K562 (cell line): ENCODE measurements around the gene ZW10. TPM values are rescaled to one million over a fixed set of nuclear protein-coding genes. Genes with fewer than 3 reads are reported as not detected.

Experiments used
- ATAC-seq: fragments of 200-7000 bp; cut with Tn5 transposase; 3 replicates; pipeline ENCODE4 v1.9.1; 2020; ENCODE audit warnings: moderate library complexity
- BruUV-seq: library from RNA; stranded (reverse); fragments of 400-500 nt; replicated peaks from 2 replicates; lab custom pipeline; 2021; lab: Mats Ljungman, UMichigan
- CTCF ChIA-PET: fragments of 300-600 bp; formaldehyde crosslinking; extraction: SDS; loops from one replicate; lab custom pipeline; 2021; ENCODE audit warnings: low intra/inter-chr PET ratio; lab: Yijun Ruan, JAX
- POLR2A ChIA-PET: fragments of 300-600, 350-650 bp; sonication (Branson Sonifier 250); formaldehyde crosslinking; extraction: SDS; loops from one replicate; lab custom pipeline; 2021; ENCODE audit warnings: antibody characterized with exemption, inconsistent platforms; lab: Yijun Ruan, JAX
- DNase-seq, 4 experiments: peaks; one replicate each; pipeline versions ENCODE4 v3.0.0 to v3.0.0-alpha.2; 2011 to 2018; ENCODE audit warnings: low spot score in 3 of 4, mixed read lengths in 3 of 4; ENCODE audit errors: extremely low read depth in 1 of 4
- FAIRE-seq: peaks from 2 replicates; lab custom pipeline; 2011; peaks lifted over from hg19 to GRCh38; lab: Jason Lieb, UNC
- H2AFZ ChIP-seq: 2 replicates; pipeline ENCODE4 v1.6.0; 2011; ENCODE audit warnings: low read depth, low read length, control low read depth, inconsistent platforms
- H3K27ac ChIP-seq: fragments of 200-600 bp; 3 replicates; pipeline ENCODE4 v1.8.0; 2011; ENCODE audit warnings: low read depth, mild to moderate bottlenecking, control low read depth, inconsistent platforms, low read length, moderate library complexity, mixed read lengths; ENCODE audit errors: extremely low read depth
- H3K27me3 ChIP-seq, 2 experiments: fragments of 300-600 bp in 1 of 2; 2 replicates in 1 of 2; 3 replicates in 1 of 2; pipeline versions ENCODE4 v1.6.0 to v1.8.0; 2011; ENCODE audit warnings: inconsistent platforms in 2 of 2, low read length in 2 of 2, mild to moderate bottlenecking in 1 of 2, mixed read lengths in 1 of 2, moderate library complexity in 1 of 2; ENCODE audit not compliant: control insufficient read depth in 2 of 2, insufficient read depth in 2 of 2
- H3K36me3 ChIP-seq: fragments of 300-600 bp; 3 replicates; pipeline ENCODE4 v1.8.0; 2011; ENCODE audit warnings: mild to moderate bottlenecking, low read length, inconsistent platforms; ENCODE audit not compliant: control insufficient read depth, insufficient read depth
- H3K4me1 ChIP-seq, 2 experiments: fragments of 200-600 bp in 1 of 2; replicated peaks in 1 of 2; 2 replicates in 1 of 2; 3 replicates in 1 of 2; pipeline versions ENCODE4 v1.5.1 to v1.8.0; 2011; ENCODE audit warnings: inconsistent platforms in 2 of 2, low read length in 2 of 2, mild to moderate bottlenecking in 1 of 2, mixed read lengths in 1 of 2, moderate library complexity in 1 of 2; ENCODE audit not compliant: control insufficient read depth in 2 of 2, insufficient read depth in 2 of 2
- H3K4me2 ChIP-seq: 2 replicates; pipeline ENCODE4 v1.6.1; 2011; ENCODE audit warnings: low read length, control low read depth, inconsistent platforms, mixed read lengths; ENCODE audit not compliant: insufficient read depth
- H3K4me3 ChIP-seq: fragments of 200-600 bp; sonication (generic), shearing (Covaris generic); 2 replicates; pipeline ENCODE4 v1.5.1; 2016; ENCODE audit warnings: control low read depth, inconsistent platforms
- H3K79me2 ChIP-seq: fragments of 200-600 bp; 3 replicates; pipeline ENCODE4 v1.8.0; 2011; ENCODE audit warnings: low read length, inconsistent platforms; ENCODE audit not compliant: control insufficient read depth, insufficient read depth
- H3K9ac ChIP-seq, 2 experiments: 2 replicates each; pipeline versions ENCODE4 v1.6.0 to v1.6.1; 2011; ENCODE audit warnings: low read depth in 2 of 2, low read length in 2 of 2, control low read depth in 1 of 2, inconsistent platforms in 1 of 2, mild to moderate bottlenecking in 1 of 2, mixed read lengths in 1 of 2; ENCODE audit not compliant: insufficient read depth in 1 of 2
- H3K9me1 ChIP-seq: one replicate; pipeline ENCODE4 v1.6.0; 2011; ENCODE audit warnings: inconsistent platforms, mild to moderate bottlenecking, low read length, moderate library complexity; ENCODE audit not compliant: control insufficient read depth, insufficient read depth
- H3K9me3 ChIP-seq: replicated peaks from 2 replicates; pipeline ENCODE4 v1.5.1; 2011; ENCODE audit warnings: low read depth, low read length, inconsistent platforms; ENCODE audit not compliant: control insufficient read depth, insufficient read depth
- H4K20me1 ChIP-seq: replicated peaks from 2 replicates; pipeline ENCODE4 v1.6.1; 2011; ENCODE audit warnings: low read length, inconsistent platforms, mixed read lengths; ENCODE audit not compliant: control insufficient read depth, insufficient read depth
- ATF3 ChIP-seq, 2 experiments: fragments of 450-650 bp in 1 of 2; sonication (generic) in 1 of 2; formaldehyde crosslinking in 1 of 2; IDR thresholded peaks in 1 of 2; conservative IDR thresholded peaks in 1 of 2; 2 replicates each; pipeline versions ENCODE4 v1.6.1 to v1.8.1; 2016 to 2023; ENCODE audit warnings: mild to moderate bottlenecking in 2 of 2, moderate library complexity in 2 of 2, inconsistent platforms in 1 of 2, missing genetic modification reagents in 1 of 2
- CBX1 ChIP-seq: sonication (generic); IDR thresholded peaks from 2 replicates; pipeline ENCODE4 v1.6.1; 2016; ENCODE audit warnings: antibody characterized with exemption, low read depth, mild to moderate bottlenecking
- NFIC ChIP-seq: fragments of 450-650 bp; IDR thresholded peaks from 2 replicates; pipeline ENCODE4 v1.6.1; 2017; ENCODE audit warnings: mild to moderate bottlenecking, inconsistent platforms
- PBX2 ChIP-seq, 2 experiments: IDR thresholded peaks in 1 of 2; conservative IDR thresholded peaks in 1 of 2; 2 replicates each; pipeline ENCODE4 v1.6.1; 2016; ENCODE audit warnings: low read depth in 2 of 2, mild to moderate bottlenecking in 1 of 2, missing compliant biosample characterization in 1 of 2, missing genetic modification characterization in 1 of 2, moderate library complexity in 1 of 2
- RERE ChIP-seq: sonication (generic); formaldehyde crosslinking; IDR thresholded peaks from 2 replicates; pipeline ENCODE4 v1.8.0; 2023; ENCODE audit warnings: missing genetic modification reagents, mild to moderate bottlenecking, borderline replicate concordance
- ZNF354B ChIP-seq: fragments of 250-450 bp; sonication (Bioruptor Pico); IDR thresholded peaks from 2 replicates; pipeline ENCODE4 v1.4.0; 2020
- WGBS: fragments of 100-300 bp; shearing (Covaris generic); methylation state at CpG from one replicate; pipeline ENCODE4 v1.1.6; 2016; ENCODE audit warnings: low coverage, mixed read lengths; ENCODE audit not compliant: insufficient coverage; ENCODE audit errors: missing lambda C conversion rate; 5-methylcytosine and 5-hydroxymethylcytosine counted together
- in situ Hi-C: fragments of 300-500 bp; cut with MboI; formaldehyde crosslinking; loops from 4 replicates; pipeline ENCODE4 v1.15.0; 2018; ENCODE audit warnings: inconsistent platforms, mixed read lengths
- intact Hi-C: fragments of 100-400 bp; cut with micrococcal nuclease; formaldehyde crosslinking; loops from 2 replicates; pipeline ENCODE4 v1.14.2; 2022
- polyA plus RNA-seq, 8 experiments: library from polyadenylated mRNA; depleted of rRNA in 4 of 8; stranded (reverse) in 5 of 8; unstranded in 3 of 8; fragments of >200 nt; fragmentation: Nextera tagmentation in 2 of 8; fragmentation: Illumina TruSeq in 1 of 8; extraction: Ambion mirVana in 2 of 8; extraction: Trizol in 1 of 8; gene quantifications; 2 replicates each; pipeline versions ENCODE4 v1.2.1 to v1.2.3, GENCODE V29; 2011 to 2014; ENCODE audit warnings: inconsistent platforms in 1 of 8, missing spikeins in 1 of 8
- total RNA-seq, 7 experiments: library from RNA; depleted of rRNA in 6 of 7; stranded (reverse); fragments of >200 nt in 6 of 7; fragmentation: Illumina TruSeq in 2 of 7; extraction: Trizol in 2 of 7; gene quantifications; 2 replicates each; pipeline versions ENCODE4 v1.2.1 to v1.2.3, GENCODE V29; 2011 to 2021; ENCODE audit warnings: low replicate concordance in 1 of 7

ZW10 gene
- total and polyA plus RNA-seq, 9 of the 15 experiments (the other 6 are each of a cell fraction or from before 2014, with no cell fraction given), result 9.4 to 37.7 (median 25.0) TPM

GRCh38 chr11:113818426-113818825 is 44.9 kb upstream of the ZW10 start:
- Histone ChIP-seq H3K4me3 (no peak overlapping the region), H3K4me2 (no peak overlapping the region), H3K9ac (no peak overlapping the region), H3K9me1 (no peaks in the 10 kb centered on the region), H3K79me2 (no peaks in the 10 kb centered on the region), H4K20me1 (no peaks in the 10 kb centered on the region), H3K36me3 (peaks cover 25% of the 10 kb centered on the region; the same call in 2 of the 3 replicates), H3K27me3 (no peaks in the 10 kb centered on the region), H3K27ac (no peak overlapping the region), H3K9me3 (no peaks in the 10 kb centered on the region), H3K4me1 (no peaks in the 10 kb centered on the region), H2AFZ (no peak overlapping the region)
- TF ChIP-seq ATF3 (IDR thresholded peaks at IDR 0.05) (peak; percentile 32; the same call in 1 of the 2 replicates), ATF3 (CRISPR knock-in tag; conservative IDR thresholded peaks at IDR 0.05) (no peak), RERE (CRISPR knock-in tag) (no peak), PBX2 (CRISPR knock-in tag; IDR thresholded peaks at IDR 0.05; ENCODE audit: low read depth) (no peak), PBX2 (tag; conservative IDR thresholded peaks at IDR 0.05; ENCODE audit: low read depth) (no peak), CBX1 (no peak), ZNF354B (CRISPR knock-in tag) (no peak), NFIC (peak; percentile 39; the same call in 1 of the 2 replicates)
- DNase-seq (peak in 1 of 4 experiments; percentile 5), FAIRE-seq (no peak), ATAC-seq (no peak)
- ChIA-PET CTCF (no interaction called here), POLR2A (no interaction called here)
- 87% methylated on average over 3 of the region's 3 CpGs for WGBS
- in situ Hi-C loops (no loop called here), intact Hi-C loops (no loop called here)
- no TSS peak for BruUV-seq
